Measurements from ENCODE around the gene VTN.

DNA sequence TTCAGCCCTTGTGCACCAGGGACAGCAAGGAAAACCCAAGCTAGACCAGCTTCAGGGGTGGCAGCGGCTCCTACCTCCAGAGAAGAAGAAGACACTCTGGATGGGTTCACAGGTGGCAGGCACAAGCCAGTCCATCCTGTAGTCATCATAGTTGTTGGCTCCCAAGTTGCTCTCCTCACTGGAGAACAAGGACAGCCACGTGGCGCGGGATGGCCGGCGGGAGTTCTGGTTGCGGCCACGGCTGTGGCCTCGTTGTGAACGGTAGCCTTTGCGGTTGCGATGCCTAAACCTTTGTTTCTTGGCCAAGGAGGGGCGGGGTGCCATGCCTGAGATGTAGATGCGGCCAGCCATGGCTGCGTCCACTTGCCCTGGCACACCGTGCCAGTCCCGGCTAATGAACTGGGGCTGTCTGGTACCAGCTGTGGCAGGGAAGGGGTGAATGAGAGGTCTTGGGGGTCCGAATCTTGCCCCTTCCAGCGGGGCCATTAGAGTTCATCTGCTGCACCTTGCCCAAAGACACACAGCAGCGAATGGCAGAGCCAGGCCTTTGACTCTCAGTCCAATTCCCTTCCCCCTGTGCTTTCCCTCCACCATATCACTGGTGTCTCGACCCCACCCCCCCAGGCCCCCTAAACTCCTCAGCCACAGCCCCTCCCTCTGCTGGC lies 2.3 kb downstream of the VTN start:
- TF ChIP-seq, protein P1, sequence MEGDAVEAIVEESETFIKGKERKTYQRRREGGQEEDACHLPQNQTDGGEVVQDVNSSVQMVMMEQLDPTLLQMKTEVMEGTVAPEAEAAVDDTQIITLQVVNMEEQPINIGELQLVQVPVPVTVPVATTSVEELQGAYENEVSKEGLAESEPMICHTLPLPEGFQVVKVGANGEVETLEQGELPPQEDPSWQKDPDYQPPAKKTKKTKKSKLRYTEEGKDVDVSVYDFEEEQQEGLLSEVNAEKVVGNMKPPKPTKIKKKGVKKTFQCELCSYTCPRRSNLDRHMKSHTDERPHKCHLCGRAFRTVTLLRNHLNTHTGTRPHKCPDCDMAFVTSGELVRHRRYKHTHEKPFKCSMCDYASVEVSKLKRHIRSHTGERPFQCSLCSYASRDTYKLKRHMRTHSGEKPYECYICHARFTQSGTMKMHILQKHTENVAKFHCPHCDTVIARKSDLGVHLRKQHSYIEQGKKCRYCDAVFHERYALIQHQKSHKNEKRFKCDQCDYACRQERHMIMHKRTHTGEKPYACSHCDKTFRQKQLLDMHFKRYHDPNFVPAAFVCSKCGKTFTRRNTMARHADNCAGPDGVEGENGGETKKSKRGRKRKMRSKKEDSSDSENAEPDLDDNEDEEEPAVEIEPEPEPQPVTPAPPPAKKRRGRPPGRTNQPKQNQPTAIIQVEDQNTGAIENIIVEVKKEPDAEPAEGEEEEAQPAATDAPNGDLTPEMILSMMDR (IDR thresholded peaks at IDR 0.05), result no peak
- TF ChIP-seq POLR2A (IDR thresholded peaks at IDR 0.05), result no peak
